ENCODE measurements around the gene RNF220.

DNA sequence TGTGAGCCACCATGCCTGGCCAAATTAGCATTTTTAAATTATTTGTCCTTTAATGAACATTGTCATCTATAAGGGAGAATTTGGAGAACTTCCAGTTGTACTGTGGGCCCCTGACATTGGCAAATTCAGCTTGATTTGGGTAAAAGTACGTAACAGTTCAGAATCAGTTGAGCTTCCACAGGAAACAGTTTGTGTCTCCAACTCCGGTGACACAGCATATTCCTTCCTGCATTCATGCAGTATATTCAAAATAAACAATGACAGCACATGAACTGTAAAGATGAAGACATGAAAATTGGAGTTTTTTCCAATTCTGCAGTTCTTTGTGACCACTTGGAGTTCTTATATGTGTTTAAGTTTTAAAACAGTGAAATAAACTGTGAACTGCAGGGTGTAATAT lies 28.2 kb downstream of the RNF220 start:
- TF ChIP-seq, protein P1, sequence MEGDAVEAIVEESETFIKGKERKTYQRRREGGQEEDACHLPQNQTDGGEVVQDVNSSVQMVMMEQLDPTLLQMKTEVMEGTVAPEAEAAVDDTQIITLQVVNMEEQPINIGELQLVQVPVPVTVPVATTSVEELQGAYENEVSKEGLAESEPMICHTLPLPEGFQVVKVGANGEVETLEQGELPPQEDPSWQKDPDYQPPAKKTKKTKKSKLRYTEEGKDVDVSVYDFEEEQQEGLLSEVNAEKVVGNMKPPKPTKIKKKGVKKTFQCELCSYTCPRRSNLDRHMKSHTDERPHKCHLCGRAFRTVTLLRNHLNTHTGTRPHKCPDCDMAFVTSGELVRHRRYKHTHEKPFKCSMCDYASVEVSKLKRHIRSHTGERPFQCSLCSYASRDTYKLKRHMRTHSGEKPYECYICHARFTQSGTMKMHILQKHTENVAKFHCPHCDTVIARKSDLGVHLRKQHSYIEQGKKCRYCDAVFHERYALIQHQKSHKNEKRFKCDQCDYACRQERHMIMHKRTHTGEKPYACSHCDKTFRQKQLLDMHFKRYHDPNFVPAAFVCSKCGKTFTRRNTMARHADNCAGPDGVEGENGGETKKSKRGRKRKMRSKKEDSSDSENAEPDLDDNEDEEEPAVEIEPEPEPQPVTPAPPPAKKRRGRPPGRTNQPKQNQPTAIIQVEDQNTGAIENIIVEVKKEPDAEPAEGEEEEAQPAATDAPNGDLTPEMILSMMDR (IDR thresholded peaks at IDR 0.05), result no peak
- TF ChIP-seq POLR2AphosphoS5 (IDR thresholded peaks at IDR 0.05), result no peak
- no peak for TF ChIP-seq POLR2A (IDR thresholded peaks at IDR 0.05)
- TF ChIP-seq EP300 (IDR thresholded peaks at IDR 0.05; ENCODE audit: low read depth), result no peak
